ENCODE results near the gene YIPF3.

- no peak for TF ChIP-seq CTCF (conservative IDR thresholded peaks at IDR 0.05 in 1 of 2, IDR thresholded peaks at IDR 0.05 in 1 of 2; ENCODE audit: extremely low read depth in 1 of 2, insufficient read depth in 1 of 2, low read depth in 1 of 2, low read length in 2 of 2)
- no peak for TF ChIP-seq EZH2 (IDR thresholded peaks at IDR 0.05; ENCODE audit: borderline replicate concordance, low read length)
These were observed 30.5 kb upstream of the YIPF3 start for GRCh38 chr6:43547222-43547621.
